ENCODE results near the gene ZNF784. TPM values are rescaled to one million over a fixed set of nuclear protein-coding genes. Genes with fewer than 3 reads are reported as not detected.
"Not testable (repeated sequence)": the region's sequence is repeated elsewhere in the genome, so short reads cannot be mapped to it uniquely, and the experiment has no call there.

ZNF784 gene
- total RNA-seq, 1 donor, result 6.3 TPM

- Histone ChIP-seq H3K9me3 (ENCODE audit: low read depth, low read length) (no peaks in the 10 kb centered on the region), H3K4me1 (ENCODE audit: insufficient read depth, low read length) (peaks cover 35% of the 10 kb centered on the region), H3K27me3 (ENCODE audit: insufficient read depth, low read length) (peaks cover 4% of the 10 kb centered on the region), H3K4me3 (ENCODE audit: low read length) (no peak overlapping the region)
Measured at GRCh38 chr19:55584871-55585270, 39.5 kb downstream of the ZNF784 start.

- H3K4me3 ChIP-seq (ENCODE audit: low read length); H3K27me3 ChIP-seq (ENCODE audit: insufficient read depth, low read length); H3K9me3 ChIP-seq (ENCODE audit: low read depth, low read length): not testable (repeated sequence)
- H3K4me1 ChIP-seq (ENCODE audit: insufficient read depth, low read length), result peaks cover 38% of the 10 kb centered on the region
Measured at GRCh38 chr19:55583897-55584296, 40.5 kb downstream of the ZNF784 start.

DNA sequence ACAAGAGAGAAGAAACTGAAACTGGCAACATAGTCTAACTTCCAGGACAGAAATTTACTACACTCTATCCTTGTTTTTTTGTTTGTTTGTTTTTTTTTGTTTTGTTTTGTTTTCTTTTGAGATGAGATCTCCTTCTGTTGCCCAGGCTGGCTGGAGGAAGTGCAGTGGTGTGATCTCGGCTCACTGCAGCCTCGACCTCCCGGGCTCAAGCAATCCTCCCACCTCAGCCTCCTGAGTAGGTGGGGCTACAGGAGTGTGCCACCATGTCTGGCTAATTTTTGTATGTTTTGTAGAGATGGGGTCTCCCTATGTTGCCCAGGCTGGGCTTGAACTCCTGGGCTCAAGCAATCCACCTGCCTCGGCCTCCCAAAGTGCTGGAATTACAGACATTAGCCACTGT, 42.1 kb downstream of the ZNF784 start:
- H3K4me1 ChIP-seq (ENCODE audit: insufficient read depth, low read length), result peaks cover 30% of the 10 kb centered on the region
- H3K27me3 ChIP-seq (ENCODE audit: insufficient read depth, low read length); H3K9me3 ChIP-seq (ENCODE audit: low read depth, low read length); H3K4me3 ChIP-seq (ENCODE audit: low read length): not testable (repeated sequence)

DNA sequence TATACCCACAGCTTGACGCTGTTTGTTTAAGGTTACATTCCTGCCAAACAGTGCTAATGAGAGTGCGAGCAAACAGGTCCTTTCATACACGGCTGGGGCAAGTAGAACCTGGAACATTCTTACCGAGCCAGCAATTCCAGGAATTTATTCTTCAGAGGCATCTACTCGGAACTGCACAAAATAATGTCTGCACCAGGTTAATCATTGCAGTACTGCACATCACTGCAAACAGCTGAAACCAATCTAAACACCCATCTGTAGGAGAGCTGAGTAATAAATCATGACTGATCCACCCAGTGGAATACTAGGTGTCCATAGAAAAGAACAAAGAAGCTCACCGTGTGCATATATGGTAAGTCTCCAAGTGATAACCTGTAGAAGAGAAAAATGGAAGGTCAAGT, 42.5 kb downstream of the ZNF784 start:
- Histone ChIP-seq H3K9me3 (ENCODE audit: low read depth, low read length) (no peaks in the 10 kb centered on the region), H3K4me1 (ENCODE audit: insufficient read depth, low read length) (peaks cover 25% of the 10 kb centered on the region), H3K27me3 (ENCODE audit: insufficient read depth, low read length) (peaks cover 4% of the 10 kb centered on the region), H3K4me3 (ENCODE audit: low read length) (no peak overlapping the region)

- H3K9me3 ChIP-seq (ENCODE audit: low read depth, low read length), result no peaks in the 10 kb centered on the region
- peaks cover 20% of the 10 kb centered on the region for H3K4me1 ChIP-seq (ENCODE audit: insufficient read depth, low read length)
- peak overlapping the region; percentile 43 for H3K4me3 ChIP-seq (ENCODE audit: low read length)
- H3K27me3 ChIP-seq (ENCODE audit: insufficient read depth, low read length), result peaks cover 4% of the 10 kb centered on the region
Measured at GRCh38 chr19:55581145-55581822, 43.1 kb downstream of the ZNF784 start.

DNA sequence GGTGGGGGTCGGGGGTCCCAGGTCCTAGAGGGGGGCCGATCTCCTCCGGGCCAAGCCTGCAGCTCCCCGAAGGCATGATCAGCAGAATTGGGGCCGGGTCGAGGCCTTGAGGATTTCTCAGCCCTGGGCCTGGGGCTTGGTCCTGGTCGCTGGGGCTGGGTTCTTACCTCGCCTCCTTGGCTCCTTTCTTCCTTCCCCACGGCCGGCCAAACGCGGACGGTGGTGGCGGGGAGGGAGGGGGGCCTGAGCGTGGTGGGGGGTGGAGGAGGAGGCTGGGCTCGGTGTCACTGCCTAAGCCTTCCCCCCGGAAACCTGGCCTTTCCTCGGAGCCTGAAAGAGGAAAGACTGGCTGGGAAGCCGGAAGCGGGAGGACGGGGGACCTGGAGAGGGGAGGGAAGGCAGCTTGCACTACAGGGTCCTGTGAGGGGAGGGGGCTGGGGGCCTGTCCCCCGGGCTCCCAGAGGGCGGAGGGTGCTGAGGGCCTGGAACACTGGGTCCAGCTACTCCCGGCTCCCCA, 43.7 kb downstream of the ZNF784 start, which contains the start of gene ZNF579:
Gene ZNF579 (minus strand): TSS at position 221 of the 517 bp plus-strand sequence. CDS start 1,209 bp downstream, outside the sequence.
- Histone ChIP-seq H3K4me1 (ENCODE audit: insufficient read depth, low read length) (peaks cover 15% of the 10 kb centered on the region), H3K4me3 (ENCODE audit: low read length) (peak within 1 kb of the TSS; percentile 43), H3K9me3 (ENCODE audit: low read depth, low read length) (no peaks in the 10 kb centered on the region), H3K27me3 (ENCODE audit: insufficient read depth, low read length) (no peaks in the 10 kb centered on the region)

DNA sequence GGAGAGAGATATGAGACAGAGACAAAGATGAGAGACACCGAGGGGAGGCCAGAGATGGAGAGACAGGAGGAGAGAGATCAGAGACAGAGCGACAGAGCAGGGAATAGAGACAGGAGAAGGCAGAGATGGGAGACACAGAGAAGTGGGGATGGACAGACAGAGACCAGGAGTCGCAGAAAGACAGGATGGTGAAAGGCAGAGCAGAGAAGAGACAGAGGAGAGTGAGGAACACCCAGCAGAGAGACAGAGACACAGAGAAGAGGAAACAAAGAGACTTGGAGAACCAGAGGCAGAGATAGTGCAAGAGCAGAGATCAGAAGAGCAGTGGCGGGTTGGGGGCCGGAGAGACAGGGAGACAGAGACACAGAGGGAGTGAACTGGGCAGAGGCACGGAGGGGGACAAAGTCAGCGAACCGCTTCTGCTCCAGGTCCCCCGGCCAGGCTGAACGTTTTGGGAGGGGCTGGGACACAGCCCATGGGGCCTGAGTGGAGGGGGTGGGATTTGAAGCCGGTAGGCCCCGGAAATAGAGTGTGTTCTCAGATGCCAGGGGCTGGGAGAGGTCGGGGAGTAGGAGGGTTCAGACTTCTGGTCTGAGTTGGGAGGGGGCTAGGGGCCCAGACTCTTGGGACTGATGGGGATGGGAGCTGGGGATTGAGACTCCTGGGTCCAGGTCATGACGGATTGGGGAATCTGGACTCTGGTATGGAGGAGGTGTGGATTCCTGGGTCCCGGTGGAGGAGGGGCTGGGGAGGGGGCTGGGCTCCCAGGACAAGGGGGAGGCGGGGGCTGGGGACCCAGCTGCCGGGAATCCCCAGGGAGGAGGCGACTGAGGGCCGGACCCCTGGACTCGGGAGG, 44.4 kb downstream of the ZNF784 start:
- Histone ChIP-seq H3K9me3 (ENCODE audit: low read depth, low read length) (no peaks in the 10 kb centered on the region), H3K4me1 (ENCODE audit: insufficient read depth, low read length) (peaks cover 15% of the 10 kb centered on the region), H3K27me3 (ENCODE audit: insufficient read depth, low read length) (no peaks in the 10 kb centered on the region), H3K4me3 (ENCODE audit: low read length) (peak overlapping the region; percentile 43)

- Histone ChIP-seq H3K4me1 (ENCODE audit: insufficient read depth, low read length) (peaks cover 15% of the 10 kb centered on the region), H3K9me3 (ENCODE audit: low read depth, low read length) (no peaks in the 10 kb centered on the region), H3K27me3 (ENCODE audit: insufficient read depth, low read length) (no peaks in the 10 kb centered on the region), H3K4me3 (ENCODE audit: low read length) (no peak overlapping the region)
Measured at GRCh38 chr19:55578761-55579747, 45.3 kb downstream of the ZNF784 start.

DNA sequence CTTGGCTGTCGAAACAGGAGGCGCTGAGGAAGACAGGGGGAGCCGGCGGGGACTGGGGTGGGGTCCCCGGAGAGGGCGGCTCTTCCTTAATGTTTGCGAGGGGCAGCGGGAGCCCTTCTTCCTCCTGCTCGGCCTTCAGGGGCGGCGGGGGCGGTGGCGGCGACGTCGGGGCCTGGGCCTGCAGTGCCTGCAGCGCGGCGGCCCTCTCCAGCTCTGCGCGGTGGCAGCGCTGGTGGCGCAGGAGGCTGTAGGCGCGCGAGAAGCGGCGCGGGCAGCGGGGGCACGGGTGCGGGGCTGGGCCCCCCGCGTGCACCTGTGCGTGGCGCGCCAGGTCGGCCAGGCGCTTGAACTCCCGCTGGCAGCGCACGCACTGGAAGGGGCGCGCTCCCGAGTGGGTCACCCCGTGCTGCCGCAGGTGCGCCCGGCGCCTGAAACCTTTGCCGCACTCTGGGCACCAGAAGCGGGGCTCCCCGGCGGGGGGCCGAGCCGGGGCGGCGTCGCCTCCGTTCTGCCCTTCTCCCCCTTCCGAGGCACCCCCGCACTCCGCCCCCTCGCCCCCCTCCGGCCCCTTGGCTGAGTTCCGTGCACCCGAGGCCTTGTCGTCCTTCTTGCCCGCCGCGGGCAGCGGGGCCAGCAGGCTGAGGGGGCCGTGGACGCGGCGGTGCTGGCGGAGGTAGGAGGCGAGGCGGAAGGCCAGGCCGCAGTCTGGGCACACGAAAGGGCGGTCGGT, 46.2 kb downstream of the ZNF784 start:
- peaks cover 15% of the 10 kb centered on the region for H3K4me1 ChIP-seq (ENCODE audit: insufficient read depth, low read length)
- H3K27me3 ChIP-seq (ENCODE audit: insufficient read depth, low read length), result no peaks in the 10 kb centered on the region
- H3K4me3 ChIP-seq (ENCODE audit: low read length), result no peak overlapping the region
- no peaks in the 10 kb centered on the region for H3K9me3 ChIP-seq (ENCODE audit: low read depth, low read length)

GRCh38 chr19:55576746-55577145, 47.6 kb downstream of the ZNF784 start:
- Histone ChIP-seq H3K9me3 (ENCODE audit: low read depth, low read length) (no peaks in the 10 kb centered on the region), H3K27me3 (ENCODE audit: insufficient read depth, low read length) (no peaks in the 10 kb centered on the region), H3K4me1 (ENCODE audit: insufficient read depth, low read length) (peaks cover 15% of the 10 kb centered on the region), H3K4me3 (ENCODE audit: low read length) (no peak overlapping the region)

DNA sequence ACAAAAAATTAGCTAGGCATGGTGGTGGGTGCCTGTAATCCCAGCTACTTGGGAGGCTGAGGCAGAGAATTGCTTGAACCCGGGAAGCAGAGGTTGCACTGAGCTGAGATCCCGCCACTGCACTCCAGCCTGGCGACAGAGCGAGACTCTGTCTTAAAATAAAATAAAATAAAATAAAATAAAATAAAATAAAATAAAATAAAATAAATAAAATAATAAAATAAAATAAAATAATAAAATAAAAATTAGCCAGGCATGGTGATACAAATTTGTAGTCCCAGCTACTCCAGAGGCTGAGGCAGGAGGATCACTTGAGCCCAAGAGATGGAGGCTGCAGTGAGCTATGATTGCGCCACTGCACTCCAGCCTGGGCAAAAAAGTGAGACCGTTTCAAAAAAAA, 50.4 kb downstream of the ZNF784 start:
- not testable (repeated sequence) for H3K4me3 ChIP-seq (ENCODE audit: low read length); H3K27me3 ChIP-seq (ENCODE audit: insufficient read depth, low read length); H3K4me1 ChIP-seq (ENCODE audit: insufficient read depth, low read length); H3K9me3 ChIP-seq (ENCODE audit: low read depth, low read length)

All from mononuclear cell (primary cell).